OCI-LY7 (cell line): Measurements from ENCODE around the gene ANKRD1. TPM values are rescaled to one million over a fixed set of nuclear protein-coding genes. Genes with fewer than 3 reads are reported as not detected.

ENCODE experiments used
- BruUV-seq: library from RNA; stranded (reverse); fragments of 400-500 nt; replicated peaks from 2 replicates; lab custom pipeline; 2021; lab: Mats Ljungman, UMichigan
- CTCF ChIA-PET: fragments of 300-600 bp; sonication (Branson Sonifier 250); formaldehyde crosslinking; loops from one replicate; lab custom pipeline; 2022; ENCODE audit warnings: antibody characterized with exemption; ENCODE audit not compliant: unreplicated experiment; lab: Charles Lee
- POLR2A ChIA-PET: fragments of 300-600 bp; sonication (Branson Sonifier 250); formaldehyde crosslinking; loops from one replicate; lab custom pipeline; 2022; ENCODE audit warnings: antibody characterized with exemption; lab: Charles Lee
- DNase-seq: peaks from one replicate; pipeline ENCODE4 v3.0.0-alpha.2; 2015; ENCODE audit warnings: low spot score
- H2AFZ ChIP-seq: fragments of 200-600 bp; sonication (generic), shearing (Covaris generic); 2 replicates; pipeline ENCODE4 v1.6.1; 2014; ENCODE audit warnings: mild to moderate bottlenecking, antibody characterized with exemption, low read length, moderate library complexity
- H3K27ac ChIP-seq: fragments of 200-600 bp; sonication (generic); 2 replicates; pipeline ENCODE4 v1.5.1; 2014; ENCODE audit warnings: mixed run types, low read depth, mild to moderate bottlenecking, moderate library complexity, low read length, inconsistent platforms; ENCODE audit not compliant: poor library complexity, severe bottlenecking
- H3K36me3 ChIP-seq: fragments of 200-600 bp; sonication (generic); 2 replicates; pipeline ENCODE4 v1.6.1; 2014; ENCODE audit warnings: mild to moderate bottlenecking, antibody characterized with exemption, low read length, moderate library complexity, mixed read lengths; ENCODE audit not compliant: insufficient read depth
- H3K4me1 ChIP-seq: fragments of 200-600 bp; sonication (generic); 2 replicates; pipeline ENCODE4 v1.5.1; 2014; ENCODE audit warnings: mild to moderate bottlenecking, low read length; ENCODE audit not compliant: insufficient read depth, poor library complexity, severe bottlenecking
- H3K4me2 ChIP-seq: fragments of 200-600 bp; sonication (generic); 2 replicates; pipeline ENCODE4 v1.6.1; 2014; ENCODE audit warnings: mild to moderate bottlenecking, low read length
- H3K4me3 ChIP-seq: fragments of 200-600 bp; sonication (generic); 2 replicates; pipeline ENCODE4 v1.5.1; 2014; ENCODE audit warnings: mild to moderate bottlenecking, low read depth, low read length; ENCODE audit not compliant: poor library complexity, severe bottlenecking
- H3K79me2 ChIP-seq: fragments of 200-600 bp; sonication (generic); 2 replicates; pipeline ENCODE4 v1.6.1; 2016; ENCODE audit warnings: low read depth, mild to moderate bottlenecking, low read length, moderate library complexity, mixed read lengths; ENCODE audit not compliant: insufficient read depth
- H3K9me2 ChIP-seq: fragments of 200-600 bp; sonication (generic); 2 replicates; pipeline ENCODE4 v1.6.1; 2016; ENCODE audit warnings: mild to moderate bottlenecking, low read length, mixed read lengths; ENCODE audit not compliant: insufficient read depth
- H3K9me3 ChIP-seq: fragments of 200-600 bp; sonication (generic); 2 replicates; pipeline ENCODE4 v1.6.1; 2014; ENCODE audit warnings: mild to moderate bottlenecking, mixed run types, low read length, mixed read lengths
- H4K20me1 ChIP-seq: fragments of 200-600 bp; sonication (generic); 2 replicates; pipeline ENCODE4 v1.6.1; 2014; ENCODE audit warnings: mild to moderate bottlenecking, antibody characterized with exemption, low read length, moderate library complexity, mixed read lengths; ENCODE audit not compliant: insufficient read depth
- CTCF ChIP-seq: fragments of 200-600 bp; sonication (generic); conservative IDR thresholded peaks from 2 replicates; pipeline ENCODE4 v1.5.1; 2014; ENCODE audit warnings: mild to moderate bottlenecking, antibody characterized with exemption, low read length, moderate library complexity, mixed read lengths
- EZH2phosphoT487 ChIP-seq: fragments of 200-600 bp; sonication (generic); IDR thresholded peaks from 2 replicates; pipeline ENCODE4 v1.6.1; 2018; ENCODE audit warnings: low read depth, borderline replicate concordance, mild to moderate bottlenecking, mixed run types, antibody characterized with exemption, low read length, moderate library complexity, mixed read lengths
- intact Hi-C: fragments of 100-400 bp; cut with micrococcal nuclease; formaldehyde crosslinking; loops from one replicate; pipeline ENCODE4 v1.10.0; 2022; ENCODE audit not compliant: unreplicated experiment
- total RNA-seq, 2 experiments: library from RNA; depleted of rRNA in 1 of 2; stranded (reverse); fragments of >200 nt in 1 of 2; shearing (Covaris generic) in 1 of 2; gene quantifications; 2 replicates each; pipeline ENCODE4 v1.2.3, GENCODE V29; 2014 to 2022

Gene ANKRD1
- total RNA-seq, 2 experiments from 2014 or later: not detected

- ChIA-PET CTCF (no interaction called here), POLR2A (interaction anchor here (1.0 to 1.6 kb wide), 3 partner anchors 10 to 27 kb away, joined by 3 to 4 read pairs (median 4); no protein-coding TSS in a partner anchor)
- Histone ChIP-seq H3K79me2 (no peaks in the 10 kb centered on the region), H3K9me3 (no peaks in the 10 kb centered on the region), H3K27ac (no peak overlapping the region), H4K20me1 (no peaks in the 10 kb centered on the region), H3K4me2 (no peak overlapping the region), H2AFZ (no peak overlapping the region), H3K36me3 (no peaks in the 10 kb centered on the region), H3K4me3 (no peak overlapping the region), H3K9me2 (no peaks in the 10 kb centered on the region), H3K4me1 (no peaks in the 10 kb centered on the region)
- intact Hi-C loops: loop anchor here (10.0 kb wide), 1 partner anchor 995 kb away; no protein-coding TSS in a partner anchor
- no TSS peak for BruUV-seq
- DNase-seq: no peak
- TF ChIP-seq CTCF (no peak), EZH2phosphoT487 (no peak)
These were observed 958 bp downstream of the ANKRD1 start for GRCh38 chr10:90919683-90920574.

- Histone ChIP-seq H3K27ac (no peak overlapping the region), H3K79me2 (no peaks in the 10 kb centered on the region), H2AFZ (no peak overlapping the region), H3K36me3 (no peaks in the 10 kb centered on the region), H3K4me3 (no peak overlapping the region), H3K9me2 (no peaks in the 10 kb centered on the region), H4K20me1 (no peaks in the 10 kb centered on the region), H3K9me3 (no peaks in the 10 kb centered on the region), H3K4me2 (no peak overlapping the region), H3K4me1 (no peaks in the 10 kb centered on the region)
- intact Hi-C loops: loop anchor here (10.0 kb wide), 1 partner anchor 997 kb away; no protein-coding TSS in a partner anchor
- no TSS peak for BruUV-seq
- DNase-seq: no peak
- TF ChIP-seq CTCF (no peak), EZH2phosphoT487 (no peak)
- ChIA-PET CTCF (no interaction called here), POLR2A (interaction anchor here (0.6 to 1.6 kb wide), 3 partner anchors 12 to 503 kb away, joined by 3 to 6 read pairs (median 4); no protein-coding TSS in a partner anchor)
These were observed 2.9 kb downstream of the ANKRD1 start for GRCh38 chr10:90917968-90918318.
